HG03108 (cell line): ENCODE results near the gene HBG2.
"Not testable (repeated sequence)": the region's sequence is repeated elsewhere in the genome, so short reads cannot be mapped to it uniquely, and the experiment has no call there.

Experiments used
- ATAC-seq: cut with Tn5 transposase; IDR thresholded peaks from one replicate; pipeline ENCODE4 v1.9.1; 2021; ENCODE audit warnings: moderate library complexity; ENCODE audit not compliant: unreplicated experiment

The HBG2 gene

DNA sequence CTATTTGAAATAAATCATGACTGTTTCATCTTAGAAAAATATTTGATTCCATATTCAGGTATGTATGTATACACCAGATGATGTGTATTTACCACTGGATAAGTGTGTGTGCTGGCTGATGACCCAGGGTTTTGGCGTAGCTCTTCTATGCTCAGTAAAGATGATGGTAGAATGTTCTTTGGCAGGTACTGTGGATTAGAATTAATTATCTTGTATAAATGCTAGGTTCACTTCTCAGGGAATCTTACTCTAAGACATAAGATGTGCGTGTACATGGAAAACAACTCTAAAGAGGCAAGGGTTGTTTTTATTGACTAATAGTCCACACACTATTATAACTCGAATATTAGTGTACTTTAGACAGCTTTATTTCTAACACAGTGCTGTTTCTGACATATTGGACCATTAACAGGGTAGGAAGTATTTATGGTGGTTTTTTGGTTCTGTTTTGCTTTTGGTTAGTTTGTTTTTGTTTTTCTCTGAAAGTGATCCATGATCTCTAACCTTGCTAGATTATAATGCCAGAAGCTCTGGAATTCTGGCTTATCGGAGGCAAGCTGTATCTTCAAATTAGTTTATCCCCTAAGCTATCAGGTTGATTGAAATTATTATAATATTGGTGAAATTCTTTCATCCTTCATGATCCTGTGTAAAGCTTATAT lies 3.9 kb downstream of the HBG2 start:
- no peak for ATAC-seq

DNA sequence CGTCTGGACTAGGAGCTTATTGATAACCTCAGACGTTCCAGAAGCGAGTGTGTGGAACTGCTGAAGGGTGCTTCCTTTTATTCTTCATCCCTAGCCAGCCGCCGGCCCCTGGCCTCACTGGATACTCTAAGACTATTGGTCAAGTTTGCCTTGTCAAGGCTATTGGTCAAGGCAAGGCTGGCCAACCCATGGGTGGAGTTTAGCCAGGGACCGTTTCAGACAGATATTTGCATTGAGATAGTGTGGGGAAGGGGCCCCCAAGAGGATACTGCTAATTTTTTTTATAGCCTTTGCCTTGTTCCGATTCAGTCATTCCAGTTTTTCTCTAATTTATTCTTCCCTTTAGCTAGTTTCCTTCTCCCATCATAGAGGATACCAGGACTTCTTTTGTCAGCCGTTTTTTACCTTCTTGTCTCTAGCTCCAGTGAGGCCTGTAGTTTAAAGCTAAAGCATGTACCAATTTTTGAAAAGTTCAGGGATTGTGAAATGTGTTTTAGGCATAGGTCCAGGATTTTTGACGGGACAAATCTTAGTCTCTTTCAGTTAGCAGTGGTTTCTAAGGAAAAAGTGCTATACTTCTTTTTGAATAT lies 4.7 kb downstream of the HBG2 start, which contains the start of gene HBG1:
HBG1 (minus strand) TSS at position 51 of the 590 bp plus-strand sequence. CDS start 53 bp downstream, outside the sequence.
- ATAC-seq, result not testable (repeated sequence)

DNA sequence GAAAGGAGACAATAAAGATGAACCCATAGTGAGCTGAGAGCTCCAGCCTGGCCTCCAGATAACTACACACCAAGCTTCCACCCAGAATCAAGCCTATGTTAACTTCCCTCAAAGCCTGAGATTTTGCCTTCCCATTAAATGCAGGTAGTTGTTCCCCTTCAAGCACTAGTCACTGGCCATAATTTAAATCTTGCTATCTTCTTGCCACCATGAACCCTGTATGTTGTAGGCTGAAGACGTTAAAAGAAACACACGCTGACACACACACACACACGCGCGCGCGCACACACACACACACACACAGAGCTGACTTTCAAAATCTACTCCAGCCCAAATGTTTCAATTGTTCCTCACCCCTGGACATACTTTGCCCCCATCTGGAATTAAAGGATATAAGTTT lies 6.1 kb downstream of the HBG2 start:
- not testable (repeated sequence) for ATAC-seq

DNA sequence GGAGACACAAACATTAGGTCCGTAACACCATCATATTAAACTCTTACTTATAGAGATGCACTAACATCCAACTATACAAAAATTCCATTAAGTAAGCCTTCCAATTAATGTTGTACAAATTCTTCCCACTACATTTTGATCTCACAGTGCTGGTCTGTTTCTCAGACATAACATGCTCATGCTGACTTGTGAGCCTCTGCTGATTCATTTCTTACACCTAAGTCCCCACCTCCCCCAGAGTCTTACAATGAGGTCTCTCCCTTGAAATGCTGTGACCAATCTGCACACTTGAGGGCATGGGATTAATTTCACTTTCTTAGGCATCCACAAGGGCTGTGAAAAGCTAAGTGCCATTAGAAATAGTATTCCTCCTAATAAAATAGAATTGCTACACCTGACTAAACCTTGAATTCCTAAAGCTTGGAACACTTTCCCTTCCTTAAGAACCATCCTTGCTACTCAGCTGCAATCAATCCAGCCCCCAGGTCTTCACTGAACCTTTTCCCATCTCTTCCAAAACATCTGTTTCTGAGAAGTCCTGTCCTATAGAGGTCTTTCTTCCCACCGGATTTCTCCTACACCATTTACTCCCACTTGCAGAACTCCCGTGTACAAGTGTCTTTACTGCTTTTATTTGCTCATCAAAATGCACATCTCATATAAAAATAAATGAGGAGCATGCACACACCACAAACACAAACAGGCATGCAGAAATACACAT lies 6.9 kb downstream of the HBG2 start:
- ATAC-seq, result no peak

DNA sequence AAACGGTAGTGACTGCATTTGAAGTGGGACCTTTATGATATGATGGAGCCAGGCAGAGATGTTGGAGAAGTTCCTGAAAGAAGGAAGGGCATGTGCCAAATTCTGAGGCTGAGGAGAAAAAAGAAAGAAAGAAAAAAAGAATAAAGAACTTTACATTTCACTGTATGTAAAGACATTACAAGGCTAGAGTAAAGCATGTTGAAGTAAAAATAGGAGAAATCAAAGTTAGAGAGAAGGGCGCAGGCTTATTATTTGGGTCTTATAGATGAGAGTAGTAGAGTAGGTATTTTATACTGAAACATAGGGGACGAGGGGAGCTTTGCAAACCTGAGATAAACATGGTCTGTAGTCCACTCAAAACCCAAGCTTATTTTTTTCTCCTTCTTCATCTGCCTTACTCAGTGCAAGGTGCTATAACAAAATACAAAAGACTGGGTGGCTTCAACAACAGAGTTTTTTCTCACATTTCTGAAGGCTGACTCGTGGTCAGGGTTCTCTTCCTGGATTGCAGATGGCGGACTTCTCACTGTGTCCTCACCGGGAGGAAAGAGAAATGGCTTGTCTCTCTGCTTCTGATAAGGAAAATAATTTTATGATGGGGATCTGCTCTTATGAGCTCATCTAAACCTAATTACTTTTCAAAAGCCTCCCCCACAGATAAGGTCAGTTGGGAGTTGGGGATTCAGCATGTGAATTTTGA lies 7.7 kb downstream of the HBG2 start:
- ATAC-seq, result no peak

DNA sequence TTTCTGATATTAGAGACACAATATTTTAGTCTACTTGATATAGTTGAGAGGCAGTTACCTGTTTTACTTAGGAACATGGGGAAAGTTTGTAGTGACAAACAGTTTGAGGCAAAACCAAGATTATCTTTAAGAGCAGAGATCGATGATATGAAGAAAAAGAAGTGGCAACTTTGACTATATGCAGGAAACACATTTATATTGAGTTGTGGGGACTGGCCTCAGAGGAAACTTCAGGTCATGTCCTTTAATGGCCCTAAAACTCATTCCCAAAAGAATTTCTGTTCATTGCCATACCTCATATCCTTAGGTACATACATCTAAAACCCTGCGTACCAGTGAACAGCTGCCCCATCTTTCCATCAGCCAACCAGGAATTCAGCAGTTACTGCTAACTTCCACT lies 9.4 kb downstream of the HBG2 start:
- ATAC-seq, result no peak

DNA sequence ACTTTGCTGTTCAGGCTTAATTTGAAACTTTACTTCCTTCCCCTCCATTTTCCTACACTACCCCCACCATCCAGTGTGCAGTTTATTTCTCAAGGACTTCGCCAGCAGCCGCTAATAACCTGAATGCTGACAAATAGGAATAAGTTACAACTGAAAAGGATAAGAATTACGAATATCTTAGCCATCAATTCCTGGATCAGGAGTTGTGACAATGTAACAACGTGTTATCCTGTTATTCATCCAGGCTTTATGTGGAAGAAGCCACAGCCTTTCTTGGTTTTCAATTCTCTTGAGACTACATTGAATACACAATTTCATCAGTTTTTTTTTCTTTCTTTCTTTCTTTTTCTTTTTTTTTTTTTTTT lies 10.8 kb downstream of the HBG2 start:
- ATAC-seq, result no peak

DNA sequence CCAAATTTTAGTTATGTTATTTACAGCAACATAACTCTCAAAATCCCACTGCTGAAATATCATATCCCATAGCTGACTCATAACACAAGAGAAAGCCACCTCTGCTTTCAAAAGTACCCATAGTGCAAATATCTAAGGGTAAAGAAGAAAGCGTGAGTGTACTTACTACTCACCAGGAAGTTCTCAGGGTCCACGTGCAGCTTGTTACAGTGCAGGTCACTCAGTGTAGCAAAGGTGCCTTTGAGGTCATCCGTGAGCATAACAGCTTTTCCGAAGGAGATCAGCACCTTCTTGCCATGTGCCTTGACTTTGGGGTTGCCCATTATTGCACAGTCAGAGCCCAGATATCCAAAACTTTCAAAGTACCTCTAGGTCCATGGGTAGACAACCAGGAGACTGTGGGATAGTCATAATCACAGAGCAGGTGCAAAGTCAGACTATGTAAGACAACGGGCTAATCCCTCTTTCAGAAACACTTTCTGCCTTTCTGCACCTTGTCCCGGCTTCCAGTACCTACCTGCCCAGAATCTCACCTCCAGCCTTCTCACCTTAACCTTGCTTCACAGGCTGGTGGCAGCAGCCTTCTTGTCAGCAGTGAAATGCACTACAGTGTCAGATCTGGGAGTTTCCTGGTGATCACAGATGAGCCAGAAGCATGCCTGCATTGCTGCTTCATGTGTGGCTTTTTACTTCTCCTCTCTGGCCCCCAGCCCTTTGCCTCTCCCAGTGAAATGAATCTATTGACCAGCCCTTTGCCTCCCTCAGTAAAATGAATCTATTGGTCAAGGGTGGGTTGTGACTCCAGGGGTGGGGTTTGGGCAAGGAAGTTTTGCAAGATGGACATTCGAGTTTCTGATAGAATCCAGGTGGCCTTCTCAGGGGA lies 11.4 kb downstream of the HBG2 start:
- no peak for ATAC-seq

DNA sequence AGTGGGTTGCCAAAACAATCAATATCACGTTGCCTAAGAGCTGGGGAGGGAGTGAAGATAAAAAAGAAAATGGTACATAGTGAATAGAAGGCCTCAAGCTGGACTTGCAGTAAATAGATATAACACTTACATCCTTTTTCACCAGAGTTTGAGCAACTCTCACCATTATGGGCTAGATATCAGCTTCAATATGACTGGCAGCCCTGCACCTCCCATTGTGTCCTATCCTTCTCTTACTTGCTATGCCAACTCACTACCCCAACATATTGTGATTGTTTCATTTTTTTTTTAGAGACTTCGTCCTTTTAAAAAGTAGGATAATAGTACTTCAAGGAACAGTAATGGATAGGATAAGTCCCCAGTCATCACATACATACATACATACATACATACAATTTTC lies 12.4 kb downstream of the HBG2 start:
- no peak for ATAC-seq

DNA sequence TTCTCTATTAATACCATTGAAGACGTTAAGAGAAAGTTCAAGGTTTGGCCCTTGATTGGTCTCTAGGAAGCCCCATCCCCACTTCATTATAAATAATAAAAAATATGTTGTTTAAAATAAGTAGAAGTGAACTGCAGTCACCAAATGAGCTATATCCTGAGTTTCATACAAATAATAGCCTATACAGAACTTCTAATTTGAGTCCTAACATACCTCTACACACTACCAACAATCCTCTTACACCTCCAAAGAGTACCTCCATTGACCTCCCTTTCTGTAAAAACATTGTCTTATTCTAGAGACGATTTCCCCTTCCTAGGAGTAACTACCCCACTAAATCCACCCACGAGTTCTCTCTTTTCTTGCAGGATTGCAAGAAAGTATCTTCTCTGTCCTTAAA lies 13.1 kb downstream of the HBG2 start:
- ATAC-seq, result no peak

DNA sequence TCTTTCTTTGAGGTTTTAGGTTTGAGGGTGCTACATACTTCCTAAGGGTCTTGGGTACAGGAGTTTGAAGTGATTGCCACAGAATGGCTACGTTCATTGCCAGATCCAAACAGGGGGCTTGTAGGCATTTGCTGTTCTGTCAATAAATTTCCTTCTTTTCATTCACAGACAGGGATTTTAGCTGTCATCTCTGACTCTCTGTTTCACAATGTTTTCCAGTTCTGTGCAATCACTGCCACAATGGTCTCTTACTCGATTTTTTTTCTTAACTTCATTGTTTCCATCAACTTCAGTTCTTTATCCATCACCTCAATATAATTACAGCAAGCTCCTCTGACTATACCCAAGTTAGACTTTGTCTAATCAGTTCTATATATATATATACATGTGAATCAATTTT lies 14.1 kb downstream of the HBG2 start:
- ATAC-seq, result no peak

DNA sequence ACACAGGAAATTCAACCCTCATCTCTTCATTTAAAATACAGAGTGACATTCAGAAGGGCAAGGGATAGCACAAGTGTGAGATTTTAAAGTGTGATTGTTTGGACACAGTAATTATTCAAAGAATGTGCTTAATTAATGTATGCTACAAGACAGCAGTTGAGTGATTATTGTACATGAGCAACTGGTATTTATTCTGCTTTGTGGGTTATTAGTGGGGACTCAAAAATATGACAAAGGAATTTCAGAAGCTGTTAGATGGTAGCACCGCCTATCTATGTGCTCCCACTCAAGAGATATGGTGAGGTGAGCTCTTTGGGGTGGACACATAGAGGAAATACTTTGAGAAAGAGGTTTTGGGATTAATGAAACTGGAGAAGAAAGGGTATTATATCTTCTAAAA lies 14.5 kb downstream of the HBG2 start:
- ATAC-seq, result no peak

DNA sequence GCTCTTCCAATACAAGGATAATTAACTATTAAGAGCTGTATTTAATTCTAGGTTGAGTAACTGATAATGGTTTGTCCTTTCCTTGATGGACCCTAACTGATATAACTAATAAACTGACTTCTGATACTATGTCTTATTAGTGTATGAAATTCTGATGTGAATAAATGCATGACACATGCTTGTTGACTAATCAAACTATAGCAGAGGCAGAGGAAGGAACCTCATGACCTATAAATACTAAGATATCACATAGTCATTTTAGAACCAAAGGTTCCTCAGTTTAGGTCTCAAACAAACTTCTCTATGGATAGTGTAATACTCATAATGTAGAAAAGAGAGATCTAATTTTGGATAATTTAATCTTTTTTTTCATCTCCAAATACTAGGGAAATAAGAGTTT lies 15.5 kb downstream of the HBG2 start:
- no peak for ATAC-seq

DNA sequence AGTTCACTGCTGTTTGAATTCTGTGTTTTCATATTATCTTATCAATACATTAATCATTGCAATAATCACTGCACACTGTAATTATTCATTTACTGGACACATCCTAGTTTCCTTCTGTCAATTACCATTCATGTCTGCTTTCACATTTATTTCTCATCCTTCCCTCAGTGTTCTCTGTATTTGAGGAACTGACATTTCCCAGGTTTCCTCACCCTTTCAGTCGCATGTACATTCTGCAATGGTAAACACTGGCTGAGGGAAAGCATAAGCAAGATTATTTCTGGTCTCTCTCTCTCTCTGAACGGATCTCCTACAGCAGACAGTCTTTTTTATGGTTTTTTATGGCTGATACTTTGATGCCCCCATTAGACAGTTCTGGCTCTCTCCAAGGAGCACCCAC lies 16.1 kb downstream of the HBG2 start:
- ATAC-seq, result no peak

DNA sequence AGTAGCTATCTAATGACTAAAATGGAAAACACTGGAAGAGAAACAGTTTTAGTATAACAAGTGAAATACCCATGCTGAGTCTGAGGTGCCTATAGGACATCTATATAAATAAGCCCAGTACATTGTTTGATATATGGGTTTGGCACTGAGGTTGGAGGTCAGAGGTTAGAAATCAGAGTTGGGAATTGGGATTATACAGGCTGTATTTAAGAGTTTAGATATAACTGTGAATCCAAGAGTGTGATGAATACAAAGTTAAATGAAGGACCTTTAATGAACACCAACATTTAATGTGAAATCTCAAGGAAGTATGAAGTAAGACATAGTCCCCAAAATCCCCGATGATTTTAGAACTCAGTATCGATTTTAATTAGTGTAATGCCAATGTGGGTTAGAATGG lies 17.2 kb downstream of the HBG2 start:
- no peak for ATAC-seq

DNA sequence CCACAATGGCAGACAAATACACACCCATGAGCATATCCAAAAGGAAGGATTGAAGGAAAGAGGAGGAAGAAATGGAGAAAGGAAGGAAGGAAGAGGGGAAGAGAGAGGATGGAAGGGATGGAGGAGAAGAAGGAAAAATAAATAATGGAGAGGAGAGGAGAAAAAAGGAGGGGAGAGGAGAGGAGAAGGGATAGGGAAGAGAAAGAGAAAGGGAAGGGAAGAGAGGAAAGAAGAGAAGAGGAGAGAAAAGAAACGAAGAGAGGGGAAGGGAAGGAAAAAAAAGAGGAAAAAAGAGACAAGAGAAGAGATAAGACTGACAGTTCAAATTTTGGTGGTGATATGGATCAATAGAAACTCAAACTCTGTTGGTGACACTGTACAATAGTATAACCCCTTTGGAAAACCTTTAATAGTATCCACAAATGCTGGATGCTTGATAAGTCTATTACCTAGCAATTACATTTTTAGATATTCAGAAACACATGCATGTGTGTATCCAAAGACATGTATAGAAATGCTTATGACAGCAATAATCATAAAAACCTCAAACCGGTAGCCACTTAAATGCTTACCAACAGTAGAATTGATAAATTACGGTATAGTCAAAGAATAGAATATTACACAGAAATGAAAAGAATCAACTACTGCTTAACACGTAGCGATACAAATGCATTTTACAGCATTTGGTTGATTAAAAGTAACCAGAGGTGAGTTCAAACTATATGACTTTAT lies 19.1 kb downstream of the HBG2 start:
- ATAC-seq, result no peak

DNA sequence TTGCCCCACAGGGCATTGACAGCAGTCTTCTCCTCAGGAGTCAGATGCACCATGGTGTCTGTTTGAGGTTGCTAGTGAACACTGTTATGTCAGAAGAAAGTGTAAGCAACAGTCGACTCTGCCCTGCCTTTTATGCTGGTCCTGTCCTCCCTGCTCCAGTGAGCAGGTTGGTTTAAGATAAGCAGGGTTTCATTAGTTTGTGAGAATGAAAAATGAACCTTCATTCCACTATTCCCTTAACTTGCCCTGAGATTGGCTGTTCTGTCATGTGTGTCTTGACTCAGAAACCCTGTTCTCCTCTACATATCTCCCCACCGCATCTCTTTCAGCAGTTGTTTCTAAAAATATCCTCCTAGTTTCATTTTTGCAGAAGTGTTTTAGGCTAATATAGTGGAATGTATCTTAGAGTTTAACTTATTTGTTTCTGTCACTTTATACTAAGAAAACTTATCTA lies 20.2 kb downstream of the HBG2 start, which contains the start of gene HBD:
HBD (minus strand) TSS at position 103 of the 454 bp plus-strand sequence; CDS start at position 53, 50 bp downstream.
- peak; percentile 78 for ATAC-seq

DNA sequence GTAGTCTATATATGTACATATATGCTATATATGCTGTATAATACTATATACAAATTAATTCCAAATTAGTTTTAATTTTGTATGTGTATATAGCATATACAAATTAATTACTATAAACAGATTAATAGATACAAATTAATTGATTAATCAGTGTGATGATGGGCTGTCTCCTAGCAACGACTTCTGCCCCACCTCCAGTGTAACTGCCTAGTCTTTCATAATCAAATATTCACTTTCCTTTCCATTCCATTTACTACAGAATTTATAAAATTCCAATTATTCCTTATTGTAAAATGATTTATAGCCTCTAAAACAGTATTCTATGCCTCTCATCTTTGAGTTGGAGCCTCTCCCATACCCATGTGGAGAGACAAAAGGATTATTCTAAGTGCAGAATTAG lies 21.3 kb downstream of the HBG2 start:
- ATAC-seq, result no peak

DNA sequence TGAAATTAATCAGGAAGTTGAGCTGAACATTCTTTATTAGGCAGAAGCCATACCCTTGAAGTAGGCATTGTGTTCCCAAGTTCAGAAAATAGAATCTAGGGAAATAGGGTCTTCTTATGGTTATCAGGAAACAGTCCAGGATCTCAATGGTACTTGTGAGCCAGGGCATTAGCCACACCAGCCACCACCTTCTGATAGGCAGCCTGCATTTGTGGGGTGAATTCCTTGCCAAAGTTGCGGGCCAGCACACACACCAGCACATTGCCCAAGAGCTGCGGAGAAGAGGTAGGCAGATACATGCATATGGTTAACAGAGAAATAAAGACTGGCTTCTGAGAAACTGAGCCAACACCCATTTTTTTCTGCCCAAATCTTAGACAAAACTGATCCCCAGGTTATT lies 21.8 kb downstream of the HBG2 start:
- no peak for ATAC-seq

DNA sequence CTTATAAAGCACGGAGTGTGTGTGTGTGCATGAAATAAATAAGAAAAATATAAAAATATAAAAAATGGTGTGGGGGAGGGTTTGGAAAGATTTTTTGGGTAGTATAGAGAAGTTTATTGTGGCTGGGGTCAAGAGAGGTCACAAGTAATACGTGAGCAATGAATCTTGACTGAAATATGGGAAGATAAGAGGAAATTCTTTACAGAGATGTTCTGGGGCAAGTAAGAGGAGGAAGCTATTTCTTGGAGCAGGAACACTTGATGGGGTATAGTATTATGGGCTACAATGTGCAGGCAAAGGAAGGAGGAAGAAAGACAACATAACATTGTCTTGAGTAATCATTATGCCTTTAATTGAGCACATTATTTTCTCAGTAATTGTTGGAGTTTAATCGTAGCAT lies 22.4 kb downstream of the HBG2 start:
- ATAC-seq, result no peak
